RWPE2 (cell line): ENCODE measurements around the gene SULT1C2.
A peak's percentile ranks its signal among the peaks of the same experiment; 100 is the strongest.

Experiments
- ATAC-seq: fragments of 200-7000 bp; cut with Tn5 transposase; 3 replicates; pipeline ENCODE4 v1.9.1; 2021; ENCODE audit warnings: low read depth
- DNase-seq: peaks from one replicate; pipeline ENCODE4 v3.0.0-alpha.2; 2020; ENCODE audit warnings: low spot score
- H3K27ac ChIP-seq: fragments of 450-650 bp; 2 replicates; pipeline ENCODE4 v1.5.1; 2017; ENCODE audit warnings: mild to moderate bottlenecking; ENCODE audit not compliant: poor library complexity, severe bottlenecking
- H3K27me3 ChIP-seq: fragments of 250-450 bp; sonication (Bioruptor Pico); 2 replicates; pipeline ENCODE4 v1.5.1; 2021; ENCODE audit warnings: mild to moderate bottlenecking, moderate library complexity; ENCODE audit not compliant: insufficient read depth, poor library complexity, severe bottlenecking
- H3K36me3 ChIP-seq: fragments of 250-450 bp; sonication (Bioruptor Pico); 2 replicates; pipeline ENCODE4 v1.5.1; 2020; ENCODE audit warnings: low read depth, mild to moderate bottlenecking, moderate library complexity
- H3K4me1 ChIP-seq: fragments of 250-450 bp; sonication (Bioruptor Pico); 2 replicates; pipeline ENCODE4 v1.5.1; 2021; ENCODE audit warnings: mild to moderate bottlenecking, moderate library complexity; ENCODE audit not compliant: insufficient read depth, poor library complexity, severe bottlenecking
- H3K4me3 ChIP-seq: fragments of 250-450 bp; sonication (Bioruptor Pico); 2 replicates; pipeline ENCODE4 v1.5.1; 2021; ENCODE audit warnings: mild to moderate bottlenecking, moderate library complexity; ENCODE audit not compliant: severe bottlenecking
- H3K9me3 ChIP-seq: fragments of 250-450 bp; sonication (Bioruptor Pico); 2 replicates; pipeline ENCODE4 v1.5.1; 2021; ENCODE audit warnings: mild to moderate bottlenecking, moderate library complexity; ENCODE audit not compliant: severe bottlenecking
- CTCF ChIP-seq: fragments of 450-650 bp; IDR thresholded peaks from one replicate; pipeline ENCODE4 v1.5.1; 2017; ENCODE audit warnings: mild to moderate bottlenecking, moderate library complexity; ENCODE audit not compliant: poor library complexity, severe bottlenecking

Gene SULT1C2

GRCh38 chr2:108316033-108316432, 27.3 kb downstream of the SULT1C2 start:
- H3K27ac ChIP-seq = no peak overlapping the region
- TF ChIP-seq CTCF = no peak
- H3K4me3 ChIP-seq = no peak overlapping the region
- H3K27me3 ChIP-seq = no peaks in the 10 kb centered on the region
- no peaks in the 10 kb centered on the region for H3K36me3 ChIP-seq
- DNase-seq (no peak), ATAC-seq (no peak)
- H3K9me3 ChIP-seq = no peaks in the 10 kb centered on the region
- H3K4me1 ChIP-seq = no peaks in the 10 kb centered on the region

GRCh38 chr2:108316461-108317258, 28.0 kb downstream of the SULT1C2 start:
- Histone ChIP-seq H3K27me3 (no peaks in the 10 kb centered on the region), H3K4me3 (no peak overlapping the region), H3K27ac (no peak overlapping the region), H3K4me1 (no peaks in the 10 kb centered on the region), H3K9me3 (no peaks in the 10 kb centered on the region), H3K36me3 (no peaks in the 10 kb centered on the region)
- ATAC-seq (no peak), DNase-seq (no peak)
- TF ChIP-seq CTCF = no peak

- no peaks in the 10 kb centered on the region for H3K27me3 ChIP-seq
- no peaks in the 10 kb centered on the region for H3K36me3 ChIP-seq
- H3K4me3 ChIP-seq = no peak overlapping the region
- H3K27ac ChIP-seq = no peak overlapping the region
- no peak for DNase-seq
- no peak for TF ChIP-seq CTCF
- no peak for ATAC-seq
- H3K9me3 ChIP-seq = no peaks in the 10 kb centered on the region
- H3K4me1 ChIP-seq = peaks cover 4% of the 10 kb centered on the region
Observed at GRCh38 chr2:108320326-108320922, 31.7 kb downstream of the SULT1C2 start.

GRCh38 chr2:108323619-108324018, 34.9 kb downstream of the SULT1C2 start:
- ATAC-seq = peak; percentile 49; the same call in 2 of the 3 replicates
- no peak overlapping the region for H3K27ac ChIP-seq
- no peak overlapping the region for H3K4me3 ChIP-seq
- TF ChIP-seq CTCF = no peak
- H3K4me1 ChIP-seq = peaks cover 4% of the 10 kb centered on the region
- no peaks in the 10 kb centered on the region for H3K36me3 ChIP-seq
- H3K27me3 ChIP-seq = no peaks in the 10 kb centered on the region
- no peak for DNase-seq
- H3K9me3 ChIP-seq = no peaks in the 10 kb centered on the region
